ENCODE measurements around the gene FAM168A. TPM values are rescaled to one million over a fixed set of nuclear protein-coding genes. Genes with fewer than 3 reads are reported as not detected.

Gene FAM168A
- total and polyA plus RNA-seq, 10 of the 15 experiments (the other 5 are each of a cell fraction or from before 2014, with no cell fraction given): 1.7 to 20.0 (median 10.0) TPM

- BruUV-seq (replicated peaks): no TSS peak
- in situ Hi-C loops (cut with MboI) (no loop called here), intact Hi-C loops (cut with micrococcal nuclease; ENCODE audit: unreplicated experiment) (no loop called here)
- DNase-seq (ENCODE audit: low read depth, low spot score) (no peak), FAIRE-seq (no peak), ATAC-seq (no peak)
- H3K9me3 ChIP-seq (replicated peaks; ENCODE audit: control insufficient read depth, insufficient read depth, low read length): no peaks in the 10 kb centered on the region
- H2AFZ ChIP-seq (ENCODE audit: control insufficient read depth, low read depth, low read length): no peak overlapping the region
- H3K79me2 ChIP-seq (ENCODE audit: control insufficient read depth, insufficient read depth, low read length): no peaks in the 10 kb centered on the region
- SMC1A ChIA-PET (ENCODE audit: uncharacterized antibody, unreplicated experiment): interaction anchor here (1.6 kb wide), 1 partner anchor 12 kb away, joined by 7 read pairs; no protein-coding TSS in a partner anchor
- no peak overlapping the region for H3K4me2 ChIP-seq (ENCODE audit: control insufficient read depth, insufficient read depth)
- H3K27ac ChIP-seq (ENCODE audit: control insufficient read depth, insufficient read depth): no peak overlapping the region
- POLR2A ChIA-PET: interaction anchor here (0.7 kb wide), 1 partner anchor 8 kb away, joined by 6 read pairs; no protein-coding TSS in a partner anchor
- H3K36me3 ChIP-seq (ENCODE audit: control insufficient read depth in 2 of 2, insufficient read depth in 2 of 2, low read length in 1 of 2): no peaks in the 10 kb centered on the region
- CTCF ChIA-PET: interaction anchor here (0.7 to 0.8 kb wide), 2 partner anchors 13 to 134 kb away, joined by 3 to 4 read pairs; no protein-coding TSS in a partner anchor
- H3K4me1 ChIP-seq (ENCODE audit: control insufficient read depth, insufficient read depth, low read length): no peaks in the 10 kb centered on the region
- no peak overlapping the region for H3K4me3 ChIP-seq
- TF ChIP-seq ZNF687 (IDR thresholded peaks at IDR 0.05): no peak
- no peak for TF ChIP-seq POLR2AphosphoS5 (IDR thresholded peaks at IDR 0.05; ENCODE audit: low read length)
- no peak for TF ChIP-seq KAT2A (conservative IDR thresholded peaks at IDR 0.05; ENCODE audit: control insufficient read depth, low read depth, low read length)
- TF ChIP-seq TAF1 (IDR thresholded peaks at IDR 0.05; ENCODE audit: borderline replicate concordance, low read depth, low read length): no peak
- TF ChIP-seq FOS (IDR thresholded peaks at IDR 0.05; ENCODE audit: borderline replicate concordance, extremely low read depth, insufficient read length): no peak
- TF ChIP-seq LARP7 (IDR thresholded peaks at IDR 0.05): no peak
- TF ChIP-seq TCF12 (IDR thresholded peaks at IDR 0.05; ENCODE audit: low read depth, low read length): no peak
- TF ChIP-seq RCOR1 (conservative IDR thresholded peaks at IDR 0.05; ENCODE audit: low read depth, low read length): no peak
- TF ChIP-seq GABPA (IDR thresholded peaks at IDR 0.05; ENCODE audit: low read depth): no peak
- TF ChIP-seq RFX5 (IDR thresholded peaks at IDR 0.05; ENCODE audit: low read depth, low read length): no peak
- no peak for TF ChIP-seq BACH1 (IDR thresholded peaks at IDR 0.05; ENCODE audit: borderline replicate concordance)
- no peak for TF ChIP-seq RAD51 (IDR thresholded peaks at IDR 0.05)
- TF ChIP-seq HDAC2 (IDR thresholded peaks at IDR 0.05): no peak
- no peak for TF ChIP-seq YBX1 (IDR thresholded peaks at IDR 0.05)
- no peak for TF ChIP-seq SUPT20H (IDR thresholded peaks at IDR 0.05; ENCODE audit: borderline replicate concordance, control insufficient read depth, low read depth, low read length)
- TF ChIP-seq SIX5 (IDR thresholded peaks at IDR 0.05; ENCODE audit: low read depth, low read length, severe bottlenecking): no peak
- no peak for TF ChIP-seq MLLT1 (IDR thresholded peaks at IDR 0.05)
- TF ChIP-seq E2F4 (IDR thresholded peaks at IDR 0.05; ENCODE audit: low read depth, low read length): no peak
- RAD21 ChIA-PET (ENCODE audit: unreplicated experiment): interaction anchor here (1.0 kb wide), 1 partner anchor 13 kb away, joined by 4 read pairs; no protein-coding TSS in a partner anchor
- no peaks in the 10 kb centered on the region for H4K20me1 ChIP-seq (ENCODE audit: control insufficient read depth, insufficient read depth)
- H3K27me3 ChIP-seq (replicated peaks in 1 of 2; ENCODE audit: control insufficient read depth in 2 of 2, insufficient read depth in 2 of 2, low read length in 1 of 2): no peaks in the 10 kb centered on the region
- H3K9ac ChIP-seq (ENCODE audit: control insufficient read depth, insufficient read depth, low read length): no peak overlapping the region
- WGBS (ENCODE audit: insufficient coverage, insufficient replicate concordance, low lambda C conversion rate, missing lambda C conversion rate): 48% methylated on average over 5 of the region's 5 CpGs
Observed at GRCh38 chr11:73612601-73613140, 14.8 kb upstream of the FAM168A start.
